ENCODE measurements around the gene IRF2. TPM values are rescaled to one million over a fixed set of nuclear protein-coding genes. Genes with fewer than 3 reads are reported as not detected.
A peak's percentile ranks its signal among the peaks of the same experiment; 100 is the strongest.

IRF2 gene
- total RNA-seq, 1 donor from 2014 or later, result 44.0 TPM

DNA sequence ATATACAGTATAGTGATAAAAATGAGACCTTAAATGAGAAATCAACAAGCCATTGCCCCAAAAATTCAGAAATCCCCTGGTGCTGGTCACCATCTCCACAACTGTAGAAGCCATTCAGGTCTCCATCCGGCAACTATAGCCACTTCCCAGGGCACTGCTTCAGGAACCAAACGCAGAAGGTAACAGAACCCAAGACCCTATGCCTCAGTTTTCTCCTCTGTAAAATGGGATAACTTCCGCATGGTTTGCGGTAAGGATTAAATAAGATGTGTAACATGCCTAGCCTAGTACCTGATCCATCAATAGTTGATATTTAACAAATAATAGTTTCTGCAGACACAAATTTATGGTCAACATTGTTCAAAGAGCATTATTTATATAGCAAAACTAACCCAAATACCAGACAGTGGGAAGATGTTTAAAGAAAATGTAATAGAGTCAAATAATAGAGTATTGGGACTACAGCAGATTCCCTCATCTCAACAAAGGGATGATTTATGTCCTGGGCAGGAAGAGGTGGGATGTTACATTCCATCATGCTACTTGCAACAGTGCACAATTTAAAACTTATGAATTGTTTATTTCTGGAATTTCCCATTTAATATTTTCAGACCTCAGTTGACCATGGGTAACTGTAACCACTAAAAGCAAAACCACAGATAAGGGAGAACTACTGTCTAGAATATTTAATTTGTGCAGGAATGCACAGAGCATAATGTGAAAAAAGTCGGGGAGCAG is 30.0 kb downstream of the IRF2 start:
- intact Hi-C loops (cut with DNase I), result no loop called here
- Histone ChIP-seq H3K4me1 (peaks cover 72% of the 10 kb centered on the region), H3K9me3 (no peaks in the 10 kb centered on the region), H3K36me3 (no peaks in the 10 kb centered on the region), H3K27me3 (no peaks in the 10 kb centered on the region), H3K27ac (no peak overlapping the region), H3K4me3 (no peak overlapping the region)
- TF ChIP-seq, protein P1, sequence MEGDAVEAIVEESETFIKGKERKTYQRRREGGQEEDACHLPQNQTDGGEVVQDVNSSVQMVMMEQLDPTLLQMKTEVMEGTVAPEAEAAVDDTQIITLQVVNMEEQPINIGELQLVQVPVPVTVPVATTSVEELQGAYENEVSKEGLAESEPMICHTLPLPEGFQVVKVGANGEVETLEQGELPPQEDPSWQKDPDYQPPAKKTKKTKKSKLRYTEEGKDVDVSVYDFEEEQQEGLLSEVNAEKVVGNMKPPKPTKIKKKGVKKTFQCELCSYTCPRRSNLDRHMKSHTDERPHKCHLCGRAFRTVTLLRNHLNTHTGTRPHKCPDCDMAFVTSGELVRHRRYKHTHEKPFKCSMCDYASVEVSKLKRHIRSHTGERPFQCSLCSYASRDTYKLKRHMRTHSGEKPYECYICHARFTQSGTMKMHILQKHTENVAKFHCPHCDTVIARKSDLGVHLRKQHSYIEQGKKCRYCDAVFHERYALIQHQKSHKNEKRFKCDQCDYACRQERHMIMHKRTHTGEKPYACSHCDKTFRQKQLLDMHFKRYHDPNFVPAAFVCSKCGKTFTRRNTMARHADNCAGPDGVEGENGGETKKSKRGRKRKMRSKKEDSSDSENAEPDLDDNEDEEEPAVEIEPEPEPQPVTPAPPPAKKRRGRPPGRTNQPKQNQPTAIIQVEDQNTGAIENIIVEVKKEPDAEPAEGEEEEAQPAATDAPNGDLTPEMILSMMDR (IDR thresholded peaks at IDR 0.05), result no peak
- no peak for ATAC-seq
- no peak for DNase-seq

DNA sequence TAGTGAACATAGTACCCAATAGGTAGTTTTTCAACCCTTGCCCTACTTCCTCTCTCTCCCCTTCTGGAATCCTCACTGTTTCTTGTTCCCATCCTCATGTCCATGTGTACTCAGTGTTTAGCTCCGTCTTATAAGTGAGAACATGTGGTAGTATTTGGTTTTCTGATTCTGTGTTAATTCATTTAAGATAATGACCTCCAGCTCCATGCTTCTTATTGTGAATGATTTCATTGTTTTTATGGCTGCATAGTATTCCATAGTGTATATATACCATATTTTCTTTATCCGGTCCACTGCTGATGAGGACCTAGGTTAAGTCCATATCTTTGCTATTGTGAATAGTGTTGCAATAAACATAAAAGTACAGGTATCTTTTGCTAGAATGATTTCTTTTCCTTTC is 31.0 kb downstream of the IRF2 start:
- TF ChIP-seq, protein P1 (IDR thresholded peaks at IDR 0.05), result no peak
- intact Hi-C loops (cut with DNase I), result no loop called here
- Histone ChIP-seq H3K9me3 (no peaks in the 10 kb centered on the region), H3K27me3 (no peaks in the 10 kb centered on the region), H3K27ac (no peak overlapping the region), H3K36me3 (no peaks in the 10 kb centered on the region), H3K4me3 (no peak overlapping the region), H3K4me1 (peaks cover 77% of the 10 kb centered on the region)
- DNase-seq (no peak), ATAC-seq (no peak)

DNA sequence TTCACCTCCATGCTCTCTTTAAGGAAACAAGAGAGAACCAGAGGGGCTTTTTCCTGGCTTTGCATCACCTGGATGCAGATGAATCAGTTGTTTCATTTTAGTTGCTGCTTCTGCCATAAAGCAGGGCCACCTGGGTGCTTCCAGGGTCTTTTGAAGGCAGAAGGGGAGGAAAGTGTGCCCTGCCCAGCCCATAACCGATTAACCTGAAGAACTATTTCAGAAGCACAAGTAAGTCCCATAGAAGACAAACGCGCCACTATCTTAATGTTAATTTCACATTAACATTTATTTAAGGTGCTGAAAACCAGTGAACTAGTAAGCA is 32.1 kb downstream of the IRF2 start:
- DNase-seq (no peak), ATAC-seq (no peak)
- Histone ChIP-seq H3K9me3 (no peaks in the 10 kb centered on the region), H3K36me3 (no peaks in the 10 kb centered on the region), H3K4me1 (peaks cover 77% of the 10 kb centered on the region), H3K27ac (peak overlapping the region; percentile 9), H3K27me3 (no peaks in the 10 kb centered on the region), H3K4me3 (no peak overlapping the region)
- TF ChIP-seq, protein P1 (IDR thresholded peaks at IDR 0.05), result no peak
- intact Hi-C loops (cut with DNase I), result no loop called here

DNA sequence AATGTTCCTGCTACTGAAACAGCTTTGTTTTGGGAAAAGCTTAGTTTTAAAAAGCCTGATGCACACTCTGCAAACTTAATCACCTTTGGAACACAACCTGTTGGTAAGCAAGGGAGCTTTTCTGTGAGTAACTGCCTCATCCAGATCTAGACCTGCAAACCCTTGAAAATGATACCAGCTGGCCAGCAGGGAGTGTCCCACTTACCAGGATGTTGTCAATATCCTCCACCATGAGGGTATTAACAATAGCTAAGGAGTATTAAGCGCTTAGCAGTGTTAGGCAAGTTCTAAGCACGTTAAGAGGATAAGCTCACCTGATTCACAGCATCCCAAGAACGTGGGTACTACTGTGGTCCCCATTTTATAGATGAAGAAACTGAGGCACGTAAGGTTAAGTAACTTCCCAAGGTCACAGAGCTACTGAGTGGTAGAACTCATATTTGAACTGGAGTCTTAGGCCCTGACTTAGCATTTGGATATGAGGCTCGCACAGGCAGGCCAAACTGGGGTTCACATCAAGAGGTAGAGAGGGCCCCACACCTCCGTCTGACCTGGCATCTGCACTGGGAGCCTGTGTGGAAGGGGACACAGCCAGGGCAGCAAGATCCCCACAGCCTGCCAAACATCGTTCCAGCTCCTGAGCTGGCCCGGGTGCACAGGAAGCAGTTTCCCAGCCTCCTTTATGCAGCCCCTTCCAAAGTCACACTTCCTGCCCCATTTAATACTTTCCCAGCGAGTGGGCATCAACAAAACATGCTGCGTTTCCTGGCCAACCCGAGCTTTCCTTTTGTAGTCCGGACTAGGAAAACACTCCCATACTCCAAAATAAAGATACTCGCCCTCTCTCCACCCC is 32.7 kb downstream of the IRF2 start:
- DNase-seq (no peak), ATAC-seq (no peak)
- Histone ChIP-seq H3K4me1 (peaks cover 83% of the 10 kb centered on the region), H3K27me3 (no peaks in the 10 kb centered on the region), H3K9me3 (no peaks in the 10 kb centered on the region), H3K36me3 (no peaks in the 10 kb centered on the region), H3K4me3 (no peak overlapping the region), H3K27ac (peak overlapping the region; percentile 9)
- TF ChIP-seq, protein P1 (IDR thresholded peaks at IDR 0.05), result no peak
- intact Hi-C loops (cut with DNase I), result no loop called here

DNA sequence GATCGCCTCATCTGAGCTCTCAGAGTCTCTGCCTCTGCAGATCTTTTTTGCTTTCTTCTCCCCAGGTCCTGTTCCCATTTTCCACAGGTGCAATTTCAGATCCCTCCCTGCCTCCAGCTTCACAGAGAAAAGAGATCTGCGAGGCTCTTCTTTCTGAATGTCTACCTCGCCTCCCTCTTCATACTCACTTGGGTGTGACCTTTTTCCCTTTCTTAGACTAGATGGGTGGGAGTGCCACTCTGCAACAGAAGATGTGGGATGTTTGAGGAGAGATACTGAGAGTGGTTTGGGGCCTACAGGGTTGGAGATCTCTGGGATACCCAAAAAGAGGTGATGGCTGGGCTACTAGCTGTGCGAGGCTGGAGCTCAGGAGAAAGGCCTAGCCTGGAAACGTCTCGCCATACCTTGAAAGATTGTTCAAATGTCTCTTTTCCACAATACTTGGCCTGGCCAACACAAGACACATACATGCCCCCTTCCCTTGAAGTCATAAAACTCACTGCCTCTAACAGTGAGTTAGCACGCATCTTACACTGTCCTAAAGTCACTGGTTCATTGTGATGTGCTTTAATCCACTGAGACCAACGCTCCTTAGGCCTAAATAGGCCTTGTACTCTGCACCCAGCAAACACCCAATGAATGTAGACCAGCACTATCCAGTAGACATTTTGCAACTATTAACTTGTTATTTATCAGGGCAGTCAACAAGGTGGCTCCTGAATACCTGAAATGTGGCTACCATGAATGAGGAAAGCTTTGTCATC is 33.6 kb downstream of the IRF2 start:
- Histone ChIP-seq H3K27me3 (no peaks in the 10 kb centered on the region), H3K4me3 (no peak overlapping the region), H3K36me3 (no peaks in the 10 kb centered on the region), H3K4me1 (peaks cover 83% of the 10 kb centered on the region), H3K9me3 (no peaks in the 10 kb centered on the region), H3K27ac (peak overlapping the region; percentile 60)
- ATAC-seq (no peak), DNase-seq (no peak)
- intact Hi-C loops (cut with DNase I), result no loop called here
- TF ChIP-seq, protein P1 (IDR thresholded peaks at IDR 0.05), result no peak

All from upper lobe of right lung (tissue), 1 donor.